ENCODE measurements around the gene FRMPD4. TPM values are rescaled to one million over a fixed set of nuclear protein-coding genes. Genes with fewer than 3 reads are reported as not detected.
A peak's percentile ranks its signal among the peaks of the same experiment; 100 is the strongest.

The FRMPD4 gene
- total RNA-seq, 1 donor, result 3.9 TPM

DNA sequence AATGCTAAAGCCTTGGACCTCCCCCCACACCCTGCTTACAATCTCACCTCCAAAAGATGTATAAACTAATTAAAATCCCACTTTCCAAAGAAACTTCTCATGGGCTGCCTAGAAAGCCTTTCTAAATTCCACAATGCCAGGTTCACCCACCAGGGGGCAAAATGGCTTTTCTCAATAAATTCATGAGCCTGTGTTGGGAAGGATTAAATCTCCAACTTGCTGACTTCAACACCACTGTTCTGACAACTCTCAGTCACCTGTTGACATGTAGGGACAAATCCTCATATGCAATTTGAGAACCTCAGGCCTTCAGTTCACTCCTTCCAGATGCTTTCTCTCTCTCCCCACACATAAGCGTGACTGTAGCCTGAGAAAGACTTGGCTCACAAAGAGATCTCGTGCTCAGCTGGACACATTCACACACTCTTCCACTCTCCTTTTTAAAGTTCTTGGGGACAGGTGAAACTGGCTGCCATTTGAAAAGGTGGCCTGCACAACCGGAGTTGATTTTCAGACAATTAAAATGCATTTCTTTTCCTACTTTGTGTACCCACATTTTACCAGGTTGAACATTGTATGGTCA is 564.3 kb downstream of the FRMPD4 start:
- TF ChIP-seq CTCF (IDR thresholded peaks at IDR 0.05; ENCODE audit: insufficient read depth, low read depth, low read length), result peak; percentile 46
- H3K4me3 ChIP-seq (ENCODE audit: low read depth, low read length), result no peak overlapping the region
- DNase-seq (ENCODE audit: low read depth), result no peak

GRCh38 chrX:12704706-12705105 is 566.4 kb downstream of the FRMPD4 start:
- no peak overlapping the region for H3K4me3 ChIP-seq (ENCODE audit: low read depth, low read length)
- DNase-seq (ENCODE audit: low read depth), result no peak
- TF ChIP-seq CTCF (IDR thresholded peaks at IDR 0.05; ENCODE audit: insufficient read depth, low read depth, low read length), result no peak

DNA sequence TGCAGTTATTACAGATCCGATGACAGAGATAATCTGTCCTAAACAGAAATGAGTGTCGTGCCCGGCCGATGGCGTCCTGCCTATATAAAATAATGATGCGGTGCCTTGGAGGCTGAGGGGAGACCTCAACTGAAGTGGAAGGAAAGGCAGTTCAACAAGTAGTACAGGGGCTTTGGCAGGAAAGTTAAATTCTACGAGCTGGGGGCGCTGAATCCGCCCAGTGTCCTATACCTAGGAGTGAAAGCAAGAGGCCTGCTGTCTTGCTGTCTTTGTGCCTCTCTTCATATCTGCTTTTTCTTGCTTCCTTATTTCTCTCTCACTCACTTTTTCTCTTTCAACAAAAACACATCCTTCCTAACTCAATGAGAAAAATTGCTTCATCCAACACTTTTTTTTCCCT is 570.8 kb downstream of the FRMPD4 start:
- TF ChIP-seq CTCF (IDR thresholded peaks at IDR 0.05; ENCODE audit: insufficient read depth, low read depth, low read length), result no peak
- DNase-seq (ENCODE audit: low read depth), result no peak
- H3K4me3 ChIP-seq (ENCODE audit: low read depth, low read length), result no peak overlapping the region

DNA sequence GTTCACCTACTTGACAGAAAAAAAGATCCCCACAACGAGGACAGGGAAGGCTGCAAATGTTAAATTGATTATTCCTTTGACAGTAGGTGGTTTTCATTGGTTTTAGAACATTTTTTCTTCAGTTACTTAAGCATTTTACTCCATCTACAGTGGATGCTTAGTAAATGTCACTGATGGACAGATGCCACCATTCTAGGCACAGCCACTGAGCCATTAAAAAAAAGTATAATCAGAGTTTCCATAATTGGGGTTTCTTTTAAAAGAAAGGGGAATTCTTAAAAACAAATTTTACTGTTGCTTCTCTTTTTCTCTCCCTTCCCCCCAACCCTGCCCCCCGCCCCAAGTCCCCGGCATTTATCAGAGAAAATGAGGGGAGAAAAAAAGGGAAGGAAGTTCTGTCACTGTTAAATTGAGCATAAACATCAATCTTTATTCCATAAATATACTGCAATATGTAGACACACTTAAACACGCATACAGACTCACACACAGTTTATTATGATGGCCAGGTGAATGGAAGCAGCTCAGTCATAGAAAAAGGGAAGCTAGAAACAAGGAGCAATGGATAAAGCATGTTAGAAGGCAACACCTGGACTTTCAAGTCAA is 573.3 kb downstream of the FRMPD4 start:
- TF ChIP-seq CTCF (IDR thresholded peaks at IDR 0.05; ENCODE audit: insufficient read depth, low read depth, low read length), result no peak
- DNase-seq (ENCODE audit: low read depth), result no peak
- H3K4me3 ChIP-seq (ENCODE audit: low read depth, low read length), result no peak overlapping the region

DNA sequence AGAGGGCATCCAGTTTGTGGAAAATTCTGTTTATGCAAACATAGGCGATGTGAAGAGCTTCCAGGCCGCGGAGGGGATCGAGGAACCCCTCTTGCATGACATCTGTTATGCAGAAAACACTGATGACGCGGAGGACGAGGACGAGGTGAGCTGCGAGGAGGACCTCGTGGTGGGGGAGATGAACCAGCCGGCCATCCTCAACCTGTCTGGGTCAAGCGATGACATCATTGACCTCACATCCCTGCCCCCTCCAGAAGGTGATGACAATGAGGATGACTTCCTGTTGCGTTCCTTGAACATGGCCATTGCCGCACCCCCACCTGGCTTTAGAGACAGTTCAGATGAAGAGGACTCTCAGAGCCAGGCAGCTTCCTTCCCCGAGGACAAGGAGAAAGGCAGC is 578.3 kb downstream of the FRMPD4 start:
- no peak overlapping the region for H3K4me3 ChIP-seq (ENCODE audit: low read depth, low read length)
- no peak for TF ChIP-seq CTCF (IDR thresholded peaks at IDR 0.05; ENCODE audit: insufficient read depth, low read depth, low read length)
- no peak for DNase-seq (ENCODE audit: low read depth)

DNA sequence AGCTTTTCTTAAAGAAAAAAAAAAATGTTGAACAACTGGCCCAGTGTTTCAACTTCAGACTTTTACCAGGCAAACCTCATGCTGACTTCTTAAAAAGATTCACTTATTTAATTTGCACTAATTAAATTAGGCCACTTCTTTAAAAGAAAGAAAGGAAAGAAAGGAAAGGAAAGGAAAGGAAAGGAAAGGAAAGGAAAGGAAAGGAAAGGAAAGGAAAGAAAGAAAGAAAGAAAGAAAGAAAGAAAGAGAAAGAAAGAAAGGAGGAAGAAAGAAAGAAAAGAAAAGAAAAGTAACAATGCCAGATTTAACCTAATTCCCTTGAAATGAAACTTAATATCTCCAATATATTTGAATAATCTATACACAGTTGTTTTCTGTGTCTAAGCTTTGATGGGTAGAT is 581.6 kb downstream of the FRMPD4 start:
- H3K4me3 ChIP-seq (ENCODE audit: low read depth, low read length), result no peak overlapping the region
- no peak for TF ChIP-seq CTCF (IDR thresholded peaks at IDR 0.05; ENCODE audit: insufficient read depth, low read depth, low read length)
- DNase-seq (ENCODE audit: low read depth), result no peak

DNA sequence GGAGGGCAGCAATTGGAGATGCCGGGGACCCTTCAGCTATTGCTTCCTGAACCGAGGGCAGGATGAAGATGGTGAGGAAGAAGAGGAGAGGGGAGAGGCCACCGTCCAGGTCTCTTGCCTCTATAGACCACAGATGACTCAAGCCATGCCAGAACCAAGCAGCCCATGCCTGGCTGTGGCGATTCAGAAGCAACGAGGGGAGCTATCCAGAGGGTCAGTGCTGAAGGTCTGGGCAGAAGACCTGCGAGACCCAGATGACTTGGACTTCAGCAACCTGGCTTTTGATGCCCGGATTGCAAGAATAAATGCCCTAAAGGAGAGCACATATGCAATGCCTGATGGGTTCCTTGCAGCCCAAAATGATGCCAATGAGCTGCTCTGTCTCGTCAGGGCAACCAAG is 582.8 kb downstream of the FRMPD4 start:
- no peak overlapping the region for H3K4me3 ChIP-seq (ENCODE audit: low read depth, low read length)
- no peak for TF ChIP-seq CTCF (IDR thresholded peaks at IDR 0.05; ENCODE audit: insufficient read depth, low read depth, low read length)
- DNase-seq (ENCODE audit: low read depth), result peak; percentile 3

All from fibroblast of villous mesenchyme (primary cell).